HepG2 (cell line): Measurements from ENCODE around the gene KRTAP10-5.

Source experiments
- ATF7 ChIP-seq, 2 experiments: fragments of 450-650 bp in 1 of 2; sonication (generic) in 1 of 2; formaldehyde crosslinking in 1 of 2; IDR thresholded peaks; 2 replicates each; pipeline versions ENCODE4 v1.4.0 to v1.6.1; 2016 to 2020; ENCODE audit warnings: antibody characterized with exemption in 1 of 2, mild to moderate bottlenecking in 1 of 2, missing genetic modification reagents in 1 of 2
- BCL3 ChIP-seq: sonication (generic); formaldehyde crosslinking; IDR thresholded peaks from 2 replicates; pipeline ENCODE4 v1.5.1; 2020; ENCODE audit warnings: mild to moderate bottlenecking, missing genetic modification reagents, moderate library complexity
- E2F2 ChIP-seq: sonication (generic); formaldehyde crosslinking; IDR thresholded peaks from 2 replicates; pipeline ENCODE4 v1.4.0; 2020; ENCODE audit warnings: missing genetic modification reagents, borderline replicate concordance
- HMGA1 ChIP-seq: sonication (generic); formaldehyde crosslinking; conservative IDR thresholded peaks from 2 replicates; pipeline ENCODE4 v1.4.0; 2020; ENCODE audit warnings: missing genetic modification reagents
- KDM5A ChIP-seq: fragments of 200-600 bp; sonication (generic); IDR thresholded peaks from 2 replicates; pipeline ENCODE4 v1.7.0; 2018; ENCODE audit warnings: antibody characterized with exemption, mild to moderate bottlenecking, low read length, borderline replicate concordance
- RAD21 ChIP-seq: fragments of 450-650 bp; formaldehyde crosslinking; IDR thresholded peaks from 2 replicates; pipeline ENCODE4 v1.5.0; 2020; ENCODE audit warnings: mild to moderate bottlenecking
- TAF1 ChIP-seq: sonication (generic); formaldehyde crosslinking; IDR thresholded peaks from 2 replicates; pipeline ENCODE4 v1.4.0; 2020; ENCODE audit warnings: missing genetic modification reagents
- TCF12 ChIP-seq, 2 experiments: fragments of 450-650 bp in 1 of 2; sonication (generic) in 1 of 2; formaldehyde crosslinking in 1 of 2; IDR thresholded peaks; 2 replicates each; pipeline versions ENCODE4 v1.6.1 to v1.8.0; 2017 to 2022; ENCODE audit warnings: antibody characterized with exemption in 1 of 2, mild to moderate bottlenecking in 1 of 2, missing genetic modification reagents in 1 of 2, moderate library complexity in 1 of 2
- U2AF1 ChIP-seq: fragments of 200-400 bp; formaldehyde crosslinking; optimal IDR thresholded peaks from 2 replicates; pipeline ENCODE3; 2017; ENCODE audit warnings: mild to moderate bottlenecking, low read depth, low read length
- ZNF580 ChIP-seq: IDR thresholded peaks from 2 replicates; pipeline ENCODE4 v1.6.1; 2016; ENCODE audit warnings: low read depth, borderline replicate concordance
- TF ChIP-seq, protein P1 (sequence below): sonication (generic); formaldehyde crosslinking; IDR thresholded peaks from 2 replicates; pipeline ENCODE4 v1.4.0; 2020; ENCODE audit warnings: missing genetic modification reagents

DNA sequence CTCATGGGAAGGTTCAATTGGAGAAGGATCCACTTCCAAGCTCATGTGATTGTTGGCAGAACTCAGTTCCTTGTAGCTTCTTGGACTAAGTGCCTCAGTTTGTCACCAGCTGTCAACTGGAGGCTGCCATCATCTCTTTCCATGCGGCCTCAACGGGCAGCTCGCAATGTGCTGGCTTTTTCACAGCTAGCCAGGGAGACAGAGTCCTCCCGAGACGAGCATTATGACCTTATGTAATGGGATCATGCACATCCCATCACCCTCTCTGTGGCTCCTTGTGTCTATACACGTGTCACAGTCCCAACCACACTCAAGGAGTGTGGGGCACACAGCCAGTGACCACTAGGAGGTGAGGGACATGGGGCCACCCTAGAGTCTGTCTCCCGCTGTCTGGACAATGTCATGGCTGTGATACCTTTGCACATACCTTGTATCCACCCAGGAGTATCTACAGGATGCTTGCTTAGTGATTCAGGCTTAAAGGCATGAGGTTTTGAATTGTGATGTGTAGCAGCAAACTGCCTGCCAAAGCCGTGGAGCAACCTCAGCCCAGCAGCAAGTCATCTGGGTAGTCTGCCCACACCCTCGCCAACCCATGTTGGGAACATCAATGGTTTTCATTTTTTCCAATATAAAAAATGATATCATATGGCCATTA is 15.8 kb upstream of the KRTAP10-5 start:
- TF ChIP-seq KDM5A: no peak
- no peak for TF ChIP-seq TAF1 (CRISPR knock-in tag)
- TF ChIP-seq RAD21 (CRISPR knock-in tag): no peak
- TF ChIP-seq, protein P1, sequence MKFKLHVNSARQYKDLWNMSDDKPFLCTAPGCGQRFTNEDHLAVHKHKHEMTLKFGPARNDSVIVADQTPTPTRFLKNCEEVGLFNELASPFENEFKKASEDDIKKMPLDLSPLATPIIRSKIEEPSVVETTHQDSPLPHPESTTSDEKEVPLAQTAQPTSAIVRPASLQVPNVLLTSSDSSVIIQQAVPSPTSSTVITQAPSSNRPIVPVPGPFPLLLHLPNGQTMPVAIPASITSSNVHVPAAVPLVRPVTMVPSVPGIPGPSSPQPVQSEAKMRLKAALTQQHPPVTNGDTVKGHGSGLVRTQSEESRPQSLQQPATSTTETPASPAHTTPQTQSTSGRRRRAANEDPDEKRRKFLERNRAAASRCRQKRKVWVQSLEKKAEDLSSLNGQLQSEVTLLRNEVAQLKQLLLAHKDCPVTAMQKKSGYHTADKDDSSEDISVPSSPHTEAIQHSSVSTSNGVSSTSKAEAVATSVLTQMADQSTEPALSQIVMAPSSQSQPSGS (CRISPR knock-in tag): no peak
- no peak for TF ChIP-seq U2AF1
- TF ChIP-seq HMGA1: no peak
- TF ChIP-seq E2F2: no peak
- TF ChIP-seq ATF7 (IDR thresholded peaks at IDR 0.05): no peak
- TF ChIP-seq ATF7 (CRISPR knock-in tag; IDR thresholded peaks at IDR 0.05): no peak
- TF ChIP-seq ZNF580 (CRISPR knock-in tag): no peak
- no peak for TF ChIP-seq BCL3
- no peak for TF ChIP-seq TCF12 (IDR thresholded peaks at IDR 0.05)
- TF ChIP-seq TCF12 (CRISPR knock-in tag; IDR thresholded peaks at IDR 0.05): no peak
